ENCODE results near the gene FBXO21.

DNA sequence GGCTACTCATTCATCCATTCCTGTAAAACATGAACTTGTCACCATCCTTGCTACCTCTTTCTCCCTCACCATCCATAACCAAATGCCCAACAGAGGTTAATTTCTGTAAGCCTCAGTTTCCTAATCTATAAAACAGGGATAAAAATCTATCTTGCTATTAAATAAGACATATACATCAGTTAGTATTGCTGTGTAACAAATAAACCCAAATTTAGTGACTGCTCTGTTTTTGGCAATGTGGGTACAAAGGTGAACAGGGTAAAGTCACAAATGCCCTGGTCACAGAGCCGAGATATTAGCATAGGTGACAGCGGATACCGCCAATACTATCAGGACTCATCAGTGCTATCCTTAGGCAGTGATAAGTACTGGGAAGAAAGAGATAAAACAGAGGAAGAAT is 3.6 kb upstream of the FBXO21 start:
- TF ChIP-seq POLR2A (IDR thresholded peaks at IDR 0.05; ENCODE audit: low read length) (no peak), GATA1 (IDR thresholded peaks at IDR 0.05; ENCODE audit: low read depth, low read length) (no peak)
